ENCODE measurements around the gene GRAMD1B.
"Not testable (repeated sequence)": the region's sequence is repeated elsewhere in the genome, so short reads cannot be mapped to it uniquely, and the experiment has no call there.

GRAMD1B gene

DNA sequence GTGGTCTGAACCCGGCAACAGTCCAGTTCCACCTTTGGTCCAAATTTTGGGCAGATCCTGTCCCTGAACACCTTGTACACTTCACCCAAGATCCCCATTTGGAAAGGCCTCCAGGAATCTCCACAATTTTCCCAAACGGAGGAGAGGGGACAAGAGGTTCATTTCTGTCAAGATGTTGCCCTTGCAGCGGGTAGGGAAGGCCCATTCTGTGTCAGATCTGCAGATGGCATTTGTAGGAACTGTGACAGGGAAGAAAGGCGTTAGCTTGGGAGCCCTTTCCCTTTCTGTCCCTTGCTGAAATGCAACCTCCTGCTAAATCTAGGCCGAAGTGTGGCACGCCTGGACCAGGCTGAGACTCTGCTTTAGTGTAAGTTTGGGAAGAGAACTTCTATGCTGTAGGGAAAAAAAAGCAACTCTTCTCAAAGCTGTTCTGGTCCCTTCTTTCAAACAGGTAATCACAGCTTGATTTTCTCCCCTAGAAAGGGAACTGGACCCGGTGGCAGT, 138.3 kb downstream of the GRAMD1B start:
- DNase-seq (ENCODE audit: low read depth), result no peak

DNA sequence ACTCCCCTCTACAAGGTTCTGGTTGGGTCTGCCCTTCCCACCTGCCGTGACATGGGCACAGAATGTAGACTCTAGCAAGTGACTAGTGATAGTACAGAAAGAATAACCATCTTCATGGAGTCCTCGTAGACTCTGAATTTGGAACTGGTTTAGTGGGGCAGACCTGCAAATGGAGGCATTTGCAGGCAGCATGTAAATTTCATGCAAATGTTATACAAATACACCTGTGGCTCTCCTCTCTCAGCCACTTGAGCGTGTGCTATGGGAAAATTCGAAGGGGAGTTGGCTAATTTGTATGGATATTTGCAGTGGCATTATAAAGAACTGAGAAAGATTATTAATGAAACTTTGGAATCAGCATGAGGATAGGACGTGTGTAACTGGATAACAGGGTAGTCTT, 139.3 kb downstream of the GRAMD1B start:
- no peak for DNase-seq (ENCODE audit: low read depth)

DNA sequence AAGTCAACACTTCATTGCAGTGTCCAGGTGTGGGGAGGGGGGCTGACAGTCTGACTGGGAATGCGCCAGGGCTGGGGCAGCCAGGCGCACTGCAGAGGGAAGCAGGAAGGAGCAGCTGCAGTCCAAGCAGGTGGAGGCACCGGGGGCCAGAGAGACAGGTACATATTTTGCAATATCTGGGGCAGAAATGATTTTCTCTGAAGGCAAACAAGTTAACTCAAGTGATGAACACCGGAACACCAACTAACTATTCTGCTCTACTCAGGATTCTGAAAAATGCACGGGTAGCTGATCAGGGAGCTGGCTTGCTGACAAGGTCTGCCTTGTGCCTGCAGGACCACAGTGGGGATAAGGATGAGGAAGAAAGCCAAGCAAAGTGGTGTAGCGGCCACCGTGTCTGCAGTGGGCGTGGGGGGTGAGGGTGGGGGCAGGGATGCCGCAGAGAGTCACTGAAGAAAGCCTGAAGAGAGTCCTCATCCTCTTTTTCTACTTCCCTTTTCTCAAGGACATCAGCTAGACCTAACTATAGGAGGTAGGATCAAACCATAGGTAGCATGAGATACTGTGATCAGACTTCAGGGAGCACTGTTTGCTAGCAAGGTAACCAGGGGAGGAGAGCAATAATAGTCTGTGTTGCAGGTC, 141.0 kb downstream of the GRAMD1B start:
- no peak for DNase-seq (ENCODE audit: low read depth)

DNA sequence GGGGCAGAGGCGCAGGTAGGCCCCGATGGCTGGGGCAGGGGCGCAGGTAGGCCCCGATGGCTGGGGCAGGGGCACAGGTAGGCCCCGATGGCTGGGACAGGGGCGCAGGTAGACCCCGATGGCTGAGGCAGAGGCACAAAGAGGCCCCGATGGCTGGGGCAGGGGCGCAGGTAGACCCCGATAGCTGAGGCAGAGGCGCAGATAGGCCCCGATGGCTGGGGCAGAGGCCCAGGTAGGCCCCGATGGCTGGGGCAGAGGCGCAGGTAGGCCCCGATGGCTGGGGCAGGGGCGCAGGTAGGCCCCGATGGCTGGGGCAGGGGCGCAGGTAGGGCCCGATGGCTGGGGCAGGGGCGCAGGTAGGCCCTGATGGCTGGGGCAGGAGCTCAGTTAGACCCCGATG, 142.7 kb downstream of the GRAMD1B start:
- DNase-seq (ENCODE audit: low read depth), result not testable (repeated sequence)

DNA sequence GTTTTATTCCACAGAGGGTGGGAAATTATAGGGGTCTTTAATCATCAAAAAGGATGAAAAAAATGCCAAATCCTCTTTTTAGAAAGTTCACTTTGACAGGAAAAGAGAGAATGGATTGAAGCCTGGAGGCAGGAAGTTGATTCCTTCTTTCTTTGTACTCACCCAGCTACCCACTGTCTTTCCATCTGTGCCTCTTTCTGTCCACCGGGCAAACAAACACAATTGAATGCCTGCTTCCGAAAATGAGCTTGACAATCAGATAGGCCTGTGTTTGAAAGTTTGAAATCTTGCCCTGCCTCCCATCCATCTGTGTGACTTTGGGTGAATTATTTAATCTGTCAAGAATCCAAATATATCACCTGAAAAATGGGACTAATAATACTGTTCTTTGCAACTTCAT, 143.2 kb downstream of the GRAMD1B start:
- no peak for DNase-seq (ENCODE audit: low read depth)

DNA sequence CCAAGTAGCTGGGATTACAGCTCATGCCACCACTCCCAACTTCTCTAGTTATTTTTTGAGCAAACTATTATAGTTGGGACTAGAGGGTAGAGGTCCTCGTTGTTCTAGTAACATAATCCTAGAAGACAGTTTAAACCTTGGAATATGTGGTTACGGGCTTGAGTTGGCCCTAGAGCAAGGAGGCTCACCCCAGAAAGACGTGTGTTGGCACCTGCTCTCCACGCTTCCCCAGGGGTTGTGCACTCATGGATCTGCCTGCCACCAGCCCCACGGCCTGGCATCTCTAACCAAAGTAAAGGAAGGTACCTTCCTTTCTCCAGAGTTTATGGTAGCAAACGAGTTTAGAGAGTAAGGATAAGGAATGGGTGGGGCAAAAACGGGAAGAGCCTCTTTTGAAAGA, 145.4 kb downstream of the GRAMD1B start:
- no peak for DNase-seq (ENCODE audit: low read depth)

DNA sequence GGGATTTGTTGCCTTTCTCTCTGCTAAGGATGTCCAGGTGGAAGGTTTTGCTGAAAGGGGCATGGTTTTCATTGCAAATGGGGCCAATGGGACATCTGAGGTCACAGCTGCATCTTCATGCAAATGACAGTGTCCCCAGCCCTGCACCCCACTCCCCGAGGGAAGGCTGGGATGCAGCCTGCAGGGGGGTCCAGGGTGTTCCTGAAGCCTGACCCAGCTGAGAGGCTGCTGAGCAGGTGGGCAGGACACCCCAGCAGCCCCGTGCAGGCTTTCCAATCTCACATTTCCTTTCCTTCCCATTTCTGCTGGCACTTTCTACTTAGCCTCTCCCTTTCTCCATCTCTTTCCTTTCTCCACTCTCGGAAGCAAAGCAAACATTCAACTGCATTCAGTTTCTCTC, 146.0 kb downstream of the GRAMD1B start:
- no peak for DNase-seq (ENCODE audit: low read depth)

DNA sequence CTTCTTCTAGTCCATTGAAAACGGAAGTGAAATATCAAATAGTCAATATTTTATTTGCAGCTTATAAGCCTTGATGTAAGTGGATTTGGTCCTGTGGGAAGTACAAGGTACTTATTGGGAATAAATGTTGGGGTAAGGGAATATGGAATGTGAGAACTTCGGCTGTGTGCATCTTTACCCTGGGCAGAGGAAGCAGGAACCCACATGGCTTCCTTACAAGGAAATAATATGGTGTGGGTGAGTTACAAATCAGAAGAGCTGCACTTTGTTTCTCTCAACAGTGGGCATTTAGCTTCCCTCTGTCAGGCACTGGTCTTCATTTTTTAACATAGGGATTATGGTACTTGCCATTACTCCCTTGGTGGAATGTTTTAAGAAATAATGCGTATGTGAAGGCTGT, 146.4 kb downstream of the GRAMD1B start:
- no peak for DNase-seq (ENCODE audit: low read depth)

DNA sequence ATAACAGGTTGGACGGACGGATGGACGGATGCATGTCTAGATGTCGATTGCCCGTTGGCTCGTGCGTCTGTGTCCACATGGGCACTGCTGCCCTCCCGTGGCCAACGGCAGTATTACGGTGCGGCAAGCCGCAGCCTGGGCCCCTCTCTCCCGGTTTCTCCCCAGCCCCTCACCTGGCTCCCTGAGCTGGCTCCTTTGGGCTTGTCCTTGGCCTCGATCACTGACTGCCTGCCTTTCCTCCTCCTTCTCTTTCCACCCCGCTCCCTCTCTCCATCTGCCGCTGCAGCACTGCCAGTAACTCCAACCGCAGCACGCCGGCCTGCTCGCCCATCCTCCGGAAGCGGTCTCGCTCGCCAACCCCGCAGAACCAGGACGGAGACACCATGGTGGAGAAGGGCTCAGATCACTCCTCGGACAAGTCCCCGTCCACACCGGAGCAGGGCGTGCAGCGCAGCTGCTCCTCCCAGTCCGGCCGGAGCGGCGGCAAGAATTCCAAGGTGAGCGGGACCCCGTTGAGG, 147.1 kb downstream of the GRAMD1B start:
- DNase-seq (ENCODE audit: low read depth), result no peak

DNA sequence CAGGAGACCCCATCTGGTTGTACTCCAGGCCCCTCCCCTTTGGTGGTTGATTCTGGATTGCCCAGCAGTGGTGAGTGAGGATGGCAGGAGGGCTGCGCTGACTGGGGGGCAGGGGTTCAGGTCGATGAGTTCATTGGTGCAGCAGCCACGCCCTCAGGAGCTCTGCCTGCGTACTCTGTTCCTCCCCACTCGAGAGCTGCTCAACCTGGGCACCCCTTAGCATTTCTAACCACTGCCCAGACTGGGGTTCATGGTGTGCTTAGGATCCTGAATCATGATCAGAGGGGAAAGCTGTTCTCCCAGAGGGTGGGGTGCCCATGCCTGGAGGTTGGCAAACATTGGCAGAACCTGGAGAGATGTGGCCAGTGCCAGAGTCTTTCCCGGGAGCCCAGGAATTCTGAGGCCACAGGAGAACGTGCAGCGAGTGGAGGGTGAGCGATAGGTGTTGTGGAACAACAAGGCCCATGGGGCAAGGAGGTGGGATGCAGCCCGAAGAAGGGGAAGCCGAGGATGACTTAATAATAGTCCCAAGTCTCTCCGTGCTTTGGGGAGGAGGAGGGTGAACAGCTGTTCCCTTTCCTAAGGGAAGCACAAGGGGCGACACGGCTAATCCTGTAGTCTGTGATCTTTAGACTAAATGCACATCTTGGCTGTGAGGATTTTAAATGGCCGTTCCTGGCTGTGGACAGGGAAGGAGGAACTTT, 148.9 kb downstream of the GRAMD1B start:
- no peak for DNase-seq (ENCODE audit: low read depth)

DNA sequence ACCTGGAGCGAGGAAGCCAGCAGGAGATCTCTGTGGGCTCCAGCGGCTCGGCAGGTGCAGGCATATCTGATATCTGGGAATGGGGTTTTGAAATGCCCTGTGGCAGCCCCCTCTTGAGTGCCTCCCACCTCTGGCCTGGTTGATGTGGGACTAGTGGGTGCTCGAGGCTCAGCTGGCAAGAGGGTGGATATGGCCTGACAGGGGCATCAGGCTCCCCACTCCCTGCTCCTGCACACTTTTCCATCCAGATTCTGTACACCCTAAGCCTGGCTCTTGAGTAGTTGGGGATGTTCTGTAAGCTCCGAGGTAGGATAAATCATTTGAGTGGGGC, 149.4 kb downstream of the GRAMD1B start:
- DNase-seq (ENCODE audit: low read depth), result no peak

DNA sequence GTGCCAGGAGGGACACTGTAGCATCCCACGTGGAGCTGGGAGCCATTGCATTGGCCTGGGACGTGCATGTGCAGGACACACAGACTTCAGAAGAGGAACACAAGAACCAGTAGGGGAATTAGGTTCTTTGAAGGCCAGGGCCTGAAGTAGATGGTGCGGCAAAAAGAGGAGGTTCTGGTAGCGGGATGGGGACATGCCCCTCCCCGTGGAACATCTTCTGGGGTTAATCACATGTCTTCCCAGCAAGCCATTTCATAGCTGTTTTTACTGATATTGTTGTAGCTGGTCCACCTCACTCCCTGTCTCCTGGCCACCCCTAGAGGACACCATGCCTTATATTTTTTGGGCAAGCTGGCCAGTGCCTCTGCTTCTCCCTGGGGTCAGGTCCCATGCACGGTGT, 150.1 kb downstream of the GRAMD1B start:
- DNase-seq (ENCODE audit: low read depth), result no peak

DNA sequence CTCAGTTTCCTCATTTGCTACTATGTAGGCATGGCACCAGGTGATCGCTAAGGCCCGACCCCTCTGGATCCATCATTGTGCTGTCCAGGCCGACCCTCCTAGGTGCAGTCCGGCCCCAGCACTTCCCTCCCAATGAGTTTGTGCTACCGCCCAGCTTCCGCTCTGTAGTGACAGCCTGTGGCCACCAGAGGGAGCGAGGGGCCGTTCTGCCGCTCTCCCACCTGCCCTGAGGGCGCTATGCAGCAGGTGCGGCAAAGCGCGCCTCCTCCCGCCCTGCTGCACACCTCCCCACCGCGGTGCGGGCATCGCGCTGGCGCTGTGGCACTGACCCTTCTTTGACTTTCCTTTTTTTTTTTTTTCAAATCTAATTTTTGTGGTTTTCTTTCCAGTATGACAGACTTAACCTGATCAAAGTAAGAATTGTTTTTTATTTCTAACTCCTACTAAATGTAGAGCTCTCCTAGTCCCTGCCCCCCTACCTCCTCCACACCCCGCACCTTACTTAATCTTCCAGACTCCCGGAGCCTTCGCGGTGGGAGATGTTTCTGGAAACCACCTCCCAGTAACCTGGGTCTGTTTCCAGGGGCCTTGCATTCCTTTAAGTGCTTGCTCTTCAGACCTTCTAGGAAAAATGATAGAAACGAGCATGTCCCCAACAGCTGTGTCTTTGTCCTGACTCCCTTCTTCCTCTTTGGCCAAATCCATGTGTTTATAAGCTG, 150.6 kb downstream of the GRAMD1B start:
- DNase-seq (ENCODE audit: low read depth), result no peak

DNA sequence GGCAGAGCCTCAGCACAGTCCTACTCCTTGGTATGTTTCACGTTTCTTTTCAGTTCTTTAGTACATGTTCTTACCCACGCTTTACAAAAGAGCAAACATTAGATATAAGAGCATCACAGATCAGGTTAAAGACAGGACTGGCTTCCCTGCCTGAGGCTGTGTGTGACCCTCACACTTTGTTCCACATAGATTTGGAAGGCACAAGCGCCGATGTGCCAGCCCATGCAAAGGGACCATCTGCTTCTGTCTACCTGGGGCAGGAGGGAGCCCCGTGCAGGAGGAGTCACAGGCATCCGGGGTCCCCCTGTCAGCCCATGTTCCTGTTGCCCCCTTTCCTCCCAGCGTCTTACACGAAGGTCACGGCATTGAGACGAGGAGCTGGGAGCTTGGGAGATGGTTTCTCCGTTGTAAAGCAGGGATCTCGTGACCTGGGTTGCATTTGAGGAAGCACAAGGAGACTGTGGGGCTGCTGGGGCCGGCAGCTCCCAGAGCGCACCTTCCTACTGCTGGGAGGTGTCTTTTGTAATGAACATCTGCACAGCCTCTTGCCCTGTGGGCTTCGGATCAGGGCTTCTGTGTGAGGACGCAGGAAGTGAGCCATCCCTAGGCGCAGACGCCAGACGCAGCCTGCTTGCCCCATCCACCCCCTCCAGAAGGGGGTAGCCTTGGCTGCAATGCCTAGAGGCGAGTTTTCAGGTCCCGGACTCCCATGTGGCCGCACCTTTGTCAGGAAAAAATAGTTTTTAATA, 151.8 kb downstream of the GRAMD1B start:
- no peak for DNase-seq (ENCODE audit: low read depth)

DNA sequence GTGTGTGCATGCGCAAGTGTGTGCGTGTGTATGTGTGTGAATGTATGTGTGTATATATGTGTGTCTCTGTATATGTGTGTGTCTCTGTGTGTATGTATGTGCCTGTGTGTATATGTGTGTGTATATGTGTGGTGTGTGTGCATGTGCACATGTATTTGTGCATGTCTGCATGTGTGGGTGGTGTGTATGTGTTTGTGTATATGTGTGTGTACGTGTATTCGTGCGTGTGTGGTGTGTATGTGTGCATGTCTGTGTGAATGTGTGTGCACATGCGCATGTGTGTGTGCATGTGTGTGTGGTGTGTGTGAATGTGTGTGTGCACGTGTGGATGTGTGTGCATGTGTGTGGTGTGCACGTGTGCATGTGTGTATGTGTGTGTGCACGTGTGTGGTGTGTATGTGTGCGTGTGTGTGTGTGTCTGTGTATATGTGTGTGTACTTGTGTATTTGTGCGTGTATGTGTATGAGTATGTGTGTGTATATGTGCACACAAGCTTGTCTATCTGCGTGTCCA, 153.0 kb downstream of the GRAMD1B start:
- no peak for DNase-seq (ENCODE audit: low read depth)

DNA sequence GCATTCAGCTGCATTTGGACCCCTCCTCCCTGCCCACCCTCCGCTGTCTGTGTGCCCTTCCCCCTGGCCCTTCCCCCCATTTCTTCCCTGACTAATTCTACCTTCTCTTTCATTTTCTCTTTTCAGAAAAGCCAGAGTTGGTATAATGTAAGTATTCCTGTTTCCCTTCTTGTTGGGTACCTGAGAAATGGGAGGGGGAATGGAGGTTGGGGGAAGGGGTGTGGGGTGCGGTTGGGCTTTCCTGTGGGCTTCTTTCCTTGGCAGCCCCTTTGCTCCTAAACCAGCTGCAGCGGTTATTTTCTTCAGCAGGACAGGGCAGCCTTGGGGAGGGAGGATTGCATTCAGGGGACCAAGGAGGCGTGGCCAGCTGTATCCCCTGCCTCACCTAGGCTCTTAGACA, 154.1 kb downstream of the GRAMD1B start:
- no peak for DNase-seq (ENCODE audit: low read depth)

DNA sequence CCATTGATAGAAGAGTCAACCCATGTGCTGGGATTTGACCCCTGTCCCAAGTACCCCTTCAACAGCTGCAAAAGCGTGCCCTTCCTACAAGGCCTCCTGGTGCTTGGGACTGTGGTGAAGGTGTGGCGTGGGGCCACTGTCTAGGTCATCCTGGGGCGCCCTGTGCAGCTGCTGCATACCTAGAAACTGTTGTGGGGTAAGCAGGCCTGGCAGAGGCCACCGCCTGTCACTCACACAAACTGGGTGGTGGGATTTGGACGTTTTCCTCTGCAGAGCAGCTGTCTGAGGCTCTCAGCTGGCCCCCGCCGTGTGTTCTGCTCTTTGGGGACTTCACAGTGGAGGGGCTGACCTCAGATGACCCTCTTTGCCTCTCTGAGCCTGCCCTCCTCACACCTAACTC, 154.7 kb downstream of the GRAMD1B start:
- no peak for DNase-seq (ENCODE audit: low read depth)

DNA sequence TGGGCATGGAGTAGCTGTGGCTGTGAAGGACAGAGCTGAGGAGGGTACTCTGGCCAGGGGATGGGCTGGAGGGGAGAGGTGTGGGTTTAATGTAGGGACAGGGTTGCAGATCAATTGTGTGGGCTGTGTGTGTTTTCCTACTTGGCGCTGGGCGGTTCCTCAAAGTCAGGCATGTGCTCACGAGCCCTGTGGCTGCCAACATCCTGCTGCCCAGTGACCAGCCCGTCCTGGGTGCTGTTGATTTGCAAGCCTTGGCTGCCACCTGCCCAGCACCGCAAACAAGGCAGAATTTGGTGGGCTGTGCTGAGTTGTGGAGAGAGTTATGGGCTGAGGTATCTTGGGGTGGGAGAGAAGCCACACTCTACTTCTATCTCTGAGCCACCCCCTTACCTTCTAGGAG, 155.1 kb downstream of the GRAMD1B start:
- DNase-seq (ENCODE audit: low read depth), result no peak

DNA sequence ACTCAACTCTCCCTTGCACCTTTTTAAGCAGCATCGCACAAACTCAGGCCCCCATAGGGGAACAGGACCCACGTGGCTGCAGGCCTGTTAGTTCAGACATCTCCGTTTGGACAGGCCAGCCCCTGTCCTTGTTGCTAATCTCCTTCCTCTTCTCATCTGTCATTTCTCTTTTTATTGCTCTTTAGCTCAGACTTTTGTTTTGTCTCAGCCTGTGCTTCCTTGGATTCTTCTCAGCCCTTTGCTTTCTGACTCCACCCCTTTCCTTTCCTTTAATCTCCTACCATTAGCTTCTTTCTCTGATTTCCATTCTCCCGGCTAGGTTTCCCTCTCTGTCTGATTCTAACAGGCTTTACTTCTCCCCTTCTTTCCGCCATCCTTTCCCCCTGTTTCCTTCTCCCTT, 155.6 kb downstream of the GRAMD1B start:
- no peak for DNase-seq (ENCODE audit: low read depth)

DNA sequence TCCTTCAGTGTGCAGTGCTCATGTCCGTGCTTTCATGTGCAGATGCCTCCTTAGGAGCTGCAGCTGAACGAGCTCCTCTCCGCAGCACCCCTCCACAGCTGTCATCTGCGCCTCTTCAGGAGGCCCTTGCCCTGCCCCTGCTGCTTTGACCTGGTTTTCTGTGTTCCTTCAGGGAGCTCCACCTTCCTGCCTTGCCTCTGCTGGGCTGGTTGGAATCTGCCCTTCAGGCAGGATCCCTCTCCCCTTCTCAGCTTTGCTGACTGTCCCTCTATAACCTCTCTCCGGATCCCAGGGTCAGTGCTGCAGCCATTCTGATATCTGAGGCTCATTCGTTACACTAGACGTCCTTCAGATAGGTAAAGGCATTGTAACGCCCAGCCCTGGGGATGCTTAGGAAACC, 156.5 kb downstream of the GRAMD1B start:
- no peak for DNase-seq (ENCODE audit: low read depth)

DNA sequence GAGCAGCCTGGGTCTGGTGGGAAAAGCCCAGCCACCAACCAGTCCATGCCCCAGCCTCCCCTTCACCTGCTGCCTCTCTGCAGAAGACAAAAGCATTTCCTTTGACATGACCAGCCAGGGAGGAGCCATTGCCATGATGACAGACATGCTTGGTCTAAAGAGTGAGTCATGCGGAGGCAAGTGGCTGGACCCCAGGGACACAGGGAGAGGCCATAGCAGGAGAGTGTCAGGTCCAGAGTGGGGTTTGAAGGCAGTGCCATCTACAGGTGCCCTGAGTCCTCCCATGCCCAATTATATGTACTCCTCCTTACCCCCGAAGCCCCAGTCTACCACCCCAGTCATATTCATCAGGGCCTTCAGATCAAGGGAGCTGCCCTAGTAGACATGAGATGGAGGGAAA, 157.0 kb downstream of the GRAMD1B start:
- DNase-seq (ENCODE audit: low read depth), result no peak

DNA sequence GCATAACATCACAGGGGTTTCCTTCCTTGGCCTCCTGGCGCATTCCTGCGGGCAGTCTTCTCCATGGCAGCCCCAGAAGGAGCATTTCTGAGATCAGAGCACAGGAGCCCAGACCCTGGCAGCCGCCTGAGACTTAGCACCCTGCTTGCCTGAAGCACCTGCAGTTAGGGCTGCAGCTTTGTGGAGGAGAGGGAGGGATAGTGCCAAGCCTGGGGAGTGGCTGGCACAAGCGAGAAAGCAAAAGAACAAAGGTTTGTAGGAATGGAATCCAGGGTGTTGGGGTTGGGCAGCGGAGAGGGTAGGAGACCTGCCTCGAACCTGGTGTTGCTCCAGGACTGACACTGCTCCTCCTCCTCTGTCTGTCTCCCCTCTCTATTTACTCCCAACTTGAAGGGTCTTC, 157.5 kb downstream of the GRAMD1B start:
- DNase-seq (ENCODE audit: low read depth), result no peak

Measured in stromal cell of bone marrow (primary cell).